A549 (cell line): ENCODE measurements around the gene ASB14. TPM values are rescaled to one million over a fixed set of nuclear protein-coding genes. Genes with fewer than 3 reads are reported as not detected.

Experiments
- polyA plus RNA-seq, 4 experiments: library from polyadenylated mRNA; depleted of rRNA in 3 of 4; stranded (reverse); fragments of >200 nt; fragmentation: RNase III in 1 of 4; extraction: RNeasy Plus Mini Kit Qiagen cat#74134 plus additional on column Dnase treatment in 1 of 4; gene quantifications; 2 replicates in 3 of 4; 3 replicates in 1 of 4; pipeline ENCODE4 v1.2.3, GENCODE V29; 2011 to 2017

ASB14 gene
- polyA plus RNA-seq, 2 of the 4 experiments (the other 2 are of a cell fraction) = not detected

Other genes with a start within 250 kb of the ASB14 start
- 0.17 and 0.32 TPM in 2 replicates for gene SPATA12, start 232.0 kb downstream of the ASB14 start, polyA plus RNA-seq (2011; rRNA removed)
- gene SPATA12, start 232.0 kb downstream of the ASB14 start, polyA plus RNA-seq (2017; fragmentation: RNase III; extraction: RNeasy Plus Mini Kit Qiagen cat#74134 plus additional on column Dnase treatment) = 0.18 to 0.24 TPM (median 0.18 TPM) in 3 replicates
- 1.4 and 1.5 TPM in 2 replicates for gene IL17RD, start 127.3 kb downstream of the ASB14 start, polyA plus RNA-seq (2011; rRNA removed)
- 0.89 to 0.99 TPM (median 0.98 TPM) in 3 replicates for gene IL17RD, start 127.3 kb downstream of the ASB14 start, polyA plus RNA-seq (2017; fragmentation: RNase III; extraction: RNeasy Plus Mini Kit Qiagen cat#74134 plus additional on column Dnase treatment)
- gene HESX1, start 92.7 kb downstream of the ASB14 start, polyA plus RNA-seq (2011; rRNA removed) = 0.87 and 1.5 TPM in 2 replicates
- gene HESX1, start 92.7 kb downstream of the ASB14 start, polyA plus RNA-seq (2017; fragmentation: RNase III; extraction: RNeasy Plus Mini Kit Qiagen cat#74134 plus additional on column Dnase treatment) = 0.16 to 0.35 TPM (median 0.29 TPM) in 3 replicates
- gene APPL1, start 65.0 kb downstream of the ASB14 start, polyA plus RNA-seq (2011; rRNA removed) = 25.9 and 30.3 TPM in 2 replicates
- 14.0 to 14.3 TPM (median 14.2 TPM) in 3 replicates for gene APPL1, start 65.0 kb downstream of the ASB14 start, polyA plus RNA-seq (2017; fragmentation: RNase III; extraction: RNeasy Plus Mini Kit Qiagen cat#74134 plus additional on column Dnase treatment)